H9 (cell line): ENCODE data around the gene DENND1A. TPM values are rescaled to one million over a fixed set of nuclear protein-coding genes. Genes with fewer than 3 reads are reported as not detected.

ENCODE experiments used
- DNase-seq: peaks from one replicate; pipeline ENCODE4 v3.0.0-alpha.2; 2017
- H2AFZ ChIP-seq: one replicate; pipeline ENCODE4 v1.6.1; 2013; ENCODE audit warnings: mild to moderate bottlenecking, low read length, control low read depth, moderate library complexity
- H2AK5ac ChIP-seq: 2 replicates; pipeline ENCODE4 v1.6.1; 2013; ENCODE audit warnings: low read length, control low read depth, mixed read lengths; ENCODE audit not compliant: insufficient read length
- H2BK120ac ChIP-seq: one replicate; pipeline ENCODE4 v1.6.1; 2013; ENCODE audit warnings: low read depth, mild to moderate bottlenecking, low read length, control low read depth, inconsistent platforms; ENCODE audit not compliant: poor library complexity, severe bottlenecking
- H2BK12ac ChIP-seq: 2 replicates; pipeline ENCODE4 v1.6.1; 2013; ENCODE audit warnings: low read length, control low read depth, mixed read lengths, low read depth; ENCODE audit not compliant: insufficient read length
- H2BK15ac ChIP-seq: 2 replicates; pipeline ENCODE4 v1.6.1; 2013; ENCODE audit warnings: low read depth, low read length, control low read depth
- H2BK20ac ChIP-seq: one replicate; pipeline ENCODE4 v1.6.1; 2013; ENCODE audit warnings: low read depth, mild to moderate bottlenecking, low read length, control low read depth, inconsistent platforms; ENCODE audit not compliant: poor library complexity, severe bottlenecking
- H2BK5ac ChIP-seq: 2 replicates; pipeline ENCODE4 v1.6.1; 2013; ENCODE audit warnings: low read length, control low read depth, mixed read lengths; ENCODE audit not compliant: insufficient read length
- H3K14ac ChIP-seq: 2 replicates; pipeline ENCODE4 v1.6.1; 2013; ENCODE audit warnings: low read length, control low read depth; ENCODE audit not compliant: insufficient read depth
- H3K18ac ChIP-seq: 2 replicates; pipeline ENCODE4 v1.6.1; 2013; ENCODE audit warnings: low read depth, mild to moderate bottlenecking, mixed read lengths, low read length, control low read depth; ENCODE audit not compliant: insufficient read length
- H3K23ac ChIP-seq: 2 replicates; pipeline ENCODE4 v1.6.1; 2013; ENCODE audit warnings: low read length, control low read depth, mixed read lengths, low read depth; ENCODE audit not compliant: insufficient read length
- H3K23me2 ChIP-seq: 2 replicates; pipeline ENCODE4 v1.6.1; 2013; ENCODE audit warnings: low read depth, mild to moderate bottlenecking, mixed read lengths, low read length, control low read depth; ENCODE audit not compliant: insufficient read length, poor library complexity, severe bottlenecking
- H3K27ac ChIP-seq: 2 replicates; pipeline ENCODE4 v1.5.1; 2013; ENCODE audit warnings: low read length, control low read depth, mixed read lengths, low read depth; ENCODE audit not compliant: insufficient read length
- H3K27me3 ChIP-seq: 2 replicates; pipeline ENCODE4 v1.6.1; 2013; ENCODE audit warnings: low read length, control low read depth, inconsistent platforms; ENCODE audit not compliant: insufficient read depth
- H3K4ac ChIP-seq: 2 replicates; pipeline ENCODE4 v1.6.1; 2013; ENCODE audit warnings: low read depth, mild to moderate bottlenecking, control low read depth, inconsistent platforms, low read length, moderate library complexity
- H3K4me1 ChIP-seq: 2 replicates; pipeline ENCODE4 v1.6.1; 2013; ENCODE audit warnings: low read length, control low read depth, inconsistent platforms; ENCODE audit not compliant: insufficient read depth
- H3K4me2 ChIP-seq: 2 replicates; pipeline ENCODE4 v1.6.1; 2013; ENCODE audit warnings: low read length, control low read depth, mixed read lengths; ENCODE audit not compliant: insufficient read length, insufficient read depth
- H3K56ac ChIP-seq: 2 replicates; pipeline ENCODE4 v1.6.1; 2013; ENCODE audit warnings: low read depth, mild to moderate bottlenecking, mixed read lengths, low read length, control low read depth; ENCODE audit not compliant: insufficient read length
- H3K79me1 ChIP-seq: 2 replicates; pipeline ENCODE4 v1.6.1; 2013; ENCODE audit warnings: low read depth, mild to moderate bottlenecking, moderate library complexity, low read length, control low read depth, inconsistent platforms; ENCODE audit not compliant: insufficient read depth, poor library complexity, severe bottlenecking
- H3K79me2 ChIP-seq: 2 replicates; pipeline ENCODE4 v1.6.1; 2013; ENCODE audit warnings: low read length, control low read depth, inconsistent platforms; ENCODE audit not compliant: insufficient read depth
- H3K9ac ChIP-seq: 2 replicates; pipeline ENCODE4 v1.6.1; 2013; ENCODE audit warnings: low read length, control low read depth, mixed read lengths; ENCODE audit not compliant: insufficient read length; ENCODE audit errors: extremely low read depth
- H3K9me3 ChIP-seq: one replicate; pipeline ENCODE4 v1.6.1; 2013; ENCODE audit warnings: low read depth, low read length, inconsistent platforms; ENCODE audit not compliant: control insufficient read depth
- H3T11ph ChIP-seq: one replicate; pipeline ENCODE4 v1.6.1; 2013; ENCODE audit warnings: mild to moderate bottlenecking, low read length, control low read depth, inconsistent platforms
- H4K20me1 ChIP-seq: one replicate; pipeline ENCODE4 v1.6.1; 2013; ENCODE audit not compliant: control insufficient read depth, insufficient read length, insufficient read depth
- H4K5ac ChIP-seq: 2 replicates; pipeline ENCODE4 v1.6.1; 2013; ENCODE audit warnings: low read depth, mild to moderate bottlenecking, mixed read lengths, low read length, control low read depth; ENCODE audit not compliant: insufficient read length
- H4K8ac ChIP-seq: replicated peaks from 2 replicates; pipeline ENCODE4 v1.6.1; 2013; ENCODE audit warnings: low read length, control low read depth, mixed read lengths, low read depth; ENCODE audit not compliant: insufficient read length
- H4K91ac ChIP-seq: 2 replicates; pipeline ENCODE4 v1.6.1; 2013; ENCODE audit warnings: low read depth, mild to moderate bottlenecking, moderate library complexity, mixed read lengths, low read length, control low read depth; ENCODE audit not compliant: insufficient read length
- H3K27ac Mint-ChIP-seq, 3 experiments: 2 replicates in 2 of 3; 3 replicates in 1 of 3; pipeline ENCODE4 v1.8.0; 2020 to 2021; ENCODE audit warnings: mixed read lengths in 3 of 3, mild to moderate bottlenecking in 1 of 3, moderate library complexity in 1 of 3
- H3K27me3 Mint-ChIP-seq: 2 replicates; pipeline ENCODE4 v1.8.0; 2021; ENCODE audit warnings: low read depth, mild to moderate bottlenecking, moderate library complexity, mixed read lengths
- H3K36me3 Mint-ChIP-seq, 3 experiments: 2 replicates in 2 of 3; 3 replicates in 1 of 3; pipeline ENCODE4 v1.8.0; 2020 to 2021; ENCODE audit warnings: low read depth in 3 of 3, mixed read lengths in 3 of 3; ENCODE audit not compliant: insufficient read depth in 1 of 3
- H3K4me1 Mint-ChIP-seq, 2 experiments: 2 replicates each; pipeline ENCODE4 v1.8.0; 2020; ENCODE audit warnings: mixed read lengths in 2 of 2
- H3K4me3 Mint-ChIP-seq, 2 experiments: 2 replicates in 1 of 2; 3 replicates in 1 of 2; pipeline ENCODE4 v1.8.0; 2020 to 2021; ENCODE audit warnings: mild to moderate bottlenecking in 2 of 2, mixed read lengths in 2 of 2, moderate library complexity in 1 of 2
- H3K9me3 Mint-ChIP-seq, 2 experiments: 2 replicates in 1 of 2; 3 replicates in 1 of 2; pipeline ENCODE4 v1.8.0; 2020; ENCODE audit warnings: mild to moderate bottlenecking in 2 of 2, mixed read lengths in 2 of 2, moderate library complexity in 1 of 2
- CTCF ChIP-seq: fragments of 200-600 bp; sonication (generic); conservative IDR thresholded peaks from 3 replicates; pipeline ENCODE4 v1.8.0; 2021; ENCODE audit warnings: antibody characterized with exemption, mild to moderate bottlenecking
- WGBS: extraction: QIAGEN DNeasy Blood & Tissue Kit; methylation state at CpG from one replicate; pipeline ENCODE4 v1.1.7; 2013; ENCODE audit warnings: missing lambda C conversion rate, low lambda C conversion rate, mixed read lengths; ENCODE audit not compliant: insufficient read length; ENCODE audit errors: extremely low coverage; 5-methylcytosine and 5-hydroxymethylcytosine counted together
- total RNA-seq: library from RNA; stranded (reverse); gene quantifications from 2 replicates; pipeline ENCODE4 v1.2.1, GENCODE V29; 2021

DENND1A gene
- total RNA-seq, 1 experiment from 2014 or later = 20.4 TPM

GRCh38 chr9:123346826-123347225 is 583.1 kb downstream of the DENND1A start:
- 100% methylated on average over 1 of the region's 3 CpGs for WGBS
- Histone ChIP-seq H2BK20ac (no peak overlapping the region), H3K56ac (peak overlapping the region; percentile 0), H3K23me2 (no peaks in the 10 kb centered on the region), H3K18ac (no peak overlapping the region), H3K27me3 (no peaks in the 10 kb centered on the region), H3K14ac (no peak overlapping the region), H3K4ac (no peak overlapping the region), H4K20me1 (no peaks in the 10 kb centered on the region), H3K9ac (no peak overlapping the region), H3K79me2 (no peaks in the 10 kb centered on the region), H4K91ac (no peak overlapping the region), H2BK15ac (no peak overlapping the region), H2BK5ac (no peak overlapping the region), H2AFZ (no peak overlapping the region), H4K8ac (peak overlapping the region; percentile 8), H2BK120ac (no peak overlapping the region), H3K4me1 (no peaks in the 10 kb centered on the region), H2AK5ac (no peak overlapping the region), H3K23ac (no peak overlapping the region), H3K9me3 (no peaks in the 10 kb centered on the region), H3K4me2 (no peak overlapping the region), H3K79me1 (no peaks in the 10 kb centered on the region), H2BK12ac (no peak overlapping the region), H3T11ph (no peak overlapping the region), H4K5ac (no peak overlapping the region), H3K27ac (no peak overlapping the region)
- no peaks in the 10 kb centered on the region for H3K36me3 Mint-ChIP-seq
- peaks cover 5 to 11% of the 10 kb centered on the region in 2 experiments for H3K4me1 Mint-ChIP-seq
- no peak overlapping the region for H3K4me3 Mint-ChIP-seq
- peaks cover 10% of the 10 kb centered on the region; the same call in 1 of the 2 replicates for H3K27me3 Mint-ChIP-seq
- DNase-seq = no peak
- no peak for TF ChIP-seq CTCF
- H3K27ac Mint-ChIP-seq = no peak overlapping the region
- no peaks in the 10 kb centered on the region for H3K9me3 Mint-ChIP-seq
